ENCODE results near the gene ALX4.

Gene ALX4

DNA sequence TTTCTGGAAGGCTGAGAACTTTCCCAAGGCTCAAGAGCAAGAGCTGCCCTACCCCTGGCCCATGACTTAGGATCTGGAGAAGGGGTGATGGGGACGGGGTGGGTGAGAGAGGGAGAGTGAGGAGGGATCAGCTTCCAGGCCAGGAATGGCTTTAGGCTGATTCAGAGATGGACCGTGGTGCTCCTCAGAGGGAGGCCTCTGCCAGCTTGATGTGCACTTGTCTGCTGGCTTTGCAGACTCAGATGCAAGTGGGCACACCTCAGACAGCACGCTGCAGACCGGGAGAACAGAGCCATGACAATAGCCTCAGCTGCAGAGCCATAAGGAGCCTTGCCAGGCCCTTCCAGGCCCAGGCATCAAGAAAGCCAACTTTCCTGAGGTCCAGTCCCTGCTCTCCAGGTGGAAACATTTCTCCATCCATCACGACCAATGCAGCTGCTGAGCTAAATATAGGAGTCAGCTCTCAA is 41.3 kb downstream of the ALX4 start:
- DNase-seq, result no peak
- Histone ChIP-seq H3K9me3 (replicated peaks; ENCODE audit: insufficient read depth, low read length) (no peaks in the 10 kb centered on the region), H3K9me2 (replicated peaks; ENCODE audit: insufficient read depth, low read length) (no peaks in the 10 kb centered on the region), H3K4me3 (ENCODE audit: low read length) (no peak overlapping the region), H3K4me2 (ENCODE audit: low read depth, low read length) (no peak overlapping the region), H3K4me1 (ENCODE audit: low read length) (no peaks in the 10 kb centered on the region), H3K9ac (ENCODE audit: low read length) (no peak overlapping the region), H3K79me2 (ENCODE audit: low read length) (no peaks in the 10 kb centered on the region), H3K27ac (ENCODE audit: low read length) (no peak overlapping the region), H3K27me3 (replicated peaks; ENCODE audit: insufficient read depth, low read length) (no peaks in the 10 kb centered on the region), H2AFZ (ENCODE audit: low read length) (no peak overlapping the region), H3K36me3 (replicated peaks; ENCODE audit: insufficient read depth, low read length) (no peaks in the 10 kb centered on the region), H3F3A (ENCODE audit: insufficient read depth, low read length) (no peaks in the 10 kb centered on the region), H4K20me1 (ENCODE audit: insufficient read depth, low read length) (no peaks in the 10 kb centered on the region)
- TF ChIP-seq CTCF (IDR thresholded peaks at IDR 0.05; ENCODE audit: low read length), result no peak
- no peak for TF ChIP-seq EZH2 (optimal IDR thresholded peaks at IDR 0.05; ENCODE audit: low read depth, low read length)
- TF ChIP-seq EZH2phosphoT487 (IDR thresholded peaks at IDR 0.05; ENCODE audit: low read length), result no peak

GRCh38 chr11:44267750-44268613 is 42.0 kb downstream of the ALX4 start:
- Histone ChIP-seq H3K4me1 (ENCODE audit: low read length) (no peaks in the 10 kb centered on the region), H3K27me3 (replicated peaks; ENCODE audit: insufficient read depth, low read length) (no peaks in the 10 kb centered on the region)

DNA sequence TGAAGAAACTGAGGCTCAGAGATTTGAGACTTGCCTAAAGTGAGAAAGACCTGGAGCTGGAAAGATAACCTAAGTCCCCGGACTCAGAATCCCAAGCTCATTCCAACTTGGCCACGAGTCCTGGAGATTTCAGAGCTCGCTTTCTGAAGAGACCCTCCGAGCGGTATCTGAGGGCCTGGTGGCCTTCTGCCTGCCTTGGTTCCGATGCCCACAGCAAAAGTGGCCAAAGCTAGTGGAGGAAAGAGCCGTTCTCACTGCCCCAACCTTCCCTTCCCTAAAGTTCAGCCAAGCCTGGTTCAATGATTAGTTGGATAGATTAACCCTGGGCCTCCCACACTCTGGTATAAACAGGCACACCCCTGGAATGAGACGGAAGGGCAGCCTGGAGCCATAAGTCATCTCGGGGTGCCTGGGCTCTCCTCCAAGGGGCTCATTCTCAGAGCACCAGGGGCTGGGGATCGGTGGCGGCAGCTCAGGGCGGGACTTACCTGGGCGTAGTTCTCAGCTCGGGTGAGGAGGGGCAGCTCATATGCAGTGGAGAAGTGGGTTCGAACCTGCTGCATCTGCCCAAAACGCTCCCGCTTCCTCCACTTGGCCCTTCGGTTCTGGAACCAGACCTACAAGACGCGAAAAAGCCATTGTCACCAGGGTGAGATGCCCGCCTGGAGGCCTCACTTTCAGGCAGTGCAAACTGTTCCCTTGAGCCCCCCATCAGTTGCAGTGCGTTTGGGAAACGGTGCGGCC is 42.8 kb downstream of the ALX4 start:
- Histone ChIP-seq H3K4me3 (ENCODE audit: low read length) (no peak overlapping the region), H3K4me2 (ENCODE audit: low read depth, low read length) (no peak overlapping the region)

More at GRCh38 chr11:44267750-44268613, 42.0 kb downstream of the ALX4 start:
- Histone ChIP-seq H4K20me1 (ENCODE audit: insufficient read depth, low read length) (no peaks in the 10 kb centered on the region), H3K79me2 (ENCODE audit: low read length) (no peaks in the 10 kb centered on the region), H3K4me2 (ENCODE audit: low read depth, low read length) (no peak overlapping the region), H3K27ac (ENCODE audit: low read length) (no peak overlapping the region), H3K36me3 (replicated peaks; ENCODE audit: insufficient read depth, low read length) (no peaks in the 10 kb centered on the region), H3K9me3 (replicated peaks; ENCODE audit: insufficient read depth, low read length) (no peaks in the 10 kb centered on the region), H3K4me3 (ENCODE audit: low read length) (no peak overlapping the region), H3F3A (ENCODE audit: insufficient read depth, low read length) (no peaks in the 10 kb centered on the region), H3K9me2 (replicated peaks; ENCODE audit: insufficient read depth, low read length) (no peaks in the 10 kb centered on the region), H3K9ac (ENCODE audit: low read length) (no peak overlapping the region), H2AFZ (ENCODE audit: low read length) (no peak overlapping the region)
- TF ChIP-seq EZH2 (optimal IDR thresholded peaks at IDR 0.05; ENCODE audit: low read depth, low read length) (no peak), EZH2phosphoT487 (IDR thresholded peaks at IDR 0.05; ENCODE audit: low read length) (no peak), CTCF (IDR thresholded peaks at IDR 0.05; ENCODE audit: low read length) (no peak)
- DNase-seq, result no peak

More for the DNA sequence above, 42.8 kb downstream of the ALX4 start:
- H3K27ac ChIP-seq (ENCODE audit: low read length), result no peak overlapping the region
- H2AFZ ChIP-seq (ENCODE audit: low read length), result no peak overlapping the region
- TF ChIP-seq EZH2 (optimal IDR thresholded peaks at IDR 0.05; ENCODE audit: low read depth, low read length) (no peak), CTCF (IDR thresholded peaks at IDR 0.05; ENCODE audit: low read length) (no peak), EZH2phosphoT487 (IDR thresholded peaks at IDR 0.05; ENCODE audit: low read length) (no peak)
- no peaks in the 10 kb centered on the region for H3K79me2 ChIP-seq (ENCODE audit: low read length)
- no peaks in the 10 kb centered on the region for H3K27me3 ChIP-seq (replicated peaks; ENCODE audit: insufficient read depth, low read length)
- H3K9ac ChIP-seq (ENCODE audit: low read length), result no peak overlapping the region
- H4K20me1 ChIP-seq (ENCODE audit: insufficient read depth, low read length), result no peaks in the 10 kb centered on the region
- H3K4me1 ChIP-seq (ENCODE audit: low read length), result no peaks in the 10 kb centered on the region
- no peaks in the 10 kb centered on the region for H3K36me3 ChIP-seq (replicated peaks; ENCODE audit: insufficient read depth, low read length)
- H3K9me2 ChIP-seq (replicated peaks; ENCODE audit: insufficient read depth, low read length), result no peaks in the 10 kb centered on the region
- no peak for DNase-seq
- no peaks in the 10 kb centered on the region for H3K9me3 ChIP-seq (replicated peaks; ENCODE audit: insufficient read depth, low read length)
- H3F3A ChIP-seq (ENCODE audit: insufficient read depth, low read length), result no peaks in the 10 kb centered on the region

Data from MM.1S (cell line).